WERI-Rb-1 (cell line): Measurements from ENCODE around the gene HEXD.
A peak's percentile ranks its signal among the peaks of the same experiment; 100 is the strongest.

Source experiments
- DNase-seq: peaks from one replicate; pipeline ENCODE4 v3.0.0-alpha.2; 2020
- H3K27ac ChIP-seq: fragments of 250-450 bp; sonication (Bioruptor Pico); 2 replicates; pipeline ENCODE4 v1.5.1; 2020; ENCODE audit warnings: mild to moderate bottlenecking, moderate library complexity
- H3K27me3 ChIP-seq: fragments of 250-450 bp; sonication (Bioruptor Pico); 2 replicates; pipeline ENCODE4 v1.5.1; 2021; ENCODE audit warnings: mild to moderate bottlenecking, low read depth, moderate library complexity; ENCODE audit not compliant: insufficient read depth, severe bottlenecking
- H3K36me3 ChIP-seq: fragments of 250-450 bp; sonication (Bioruptor Pico); 2 replicates; pipeline ENCODE4 v1.5.1; 2020; ENCODE audit warnings: mild to moderate bottlenecking, moderate library complexity
- H3K4me3 ChIP-seq: 2 replicates; pipeline ENCODE4 v1.5.1; 2011; ENCODE audit warnings: low read depth, mild to moderate bottlenecking, control low read depth, low read length
- H3K9me3 ChIP-seq: fragments of 250-450 bp; sonication (Bioruptor Pico); 2 replicates; pipeline ENCODE4 v1.5.1; 2021; ENCODE audit warnings: mild to moderate bottlenecking, moderate library complexity; ENCODE audit not compliant: severe bottlenecking
- CTCF ChIP-seq: IDR thresholded peaks from 2 replicates; pipeline ENCODE4 v1.5.1; 2011; ENCODE audit warnings: low read depth, mild to moderate bottlenecking, control low read depth, inconsistent platforms, low read length

HEXD gene

GRCh38 chr17:82415336-82415735 is 2.8 kb upstream of the HEXD start:
- Histone ChIP-seq H3K9me3 (no peaks in the 10 kb centered on the region), H3K27me3 (no peaks in the 10 kb centered on the region), H3K4me3 (no peak overlapping the region), H3K27ac (peak overlapping the region; percentile 32), H3K36me3 (peaks cover 36% of the 10 kb centered on the region)
- no peak for TF ChIP-seq CTCF
- DNase-seq, result no peak

GRCh38 chr17:82415786-82416185 is 2.4 kb upstream of the HEXD start:
- DNase-seq, result peak; percentile 66
- H3K27me3 ChIP-seq, result no peaks in the 10 kb centered on the region
- no peaks in the 10 kb centered on the region for H3K9me3 ChIP-seq
- peak overlapping the region; percentile 32 for H3K27ac ChIP-seq
- TF ChIP-seq CTCF, result no peak
- peaks cover 41% of the 10 kb centered on the region for H3K36me3 ChIP-seq
- H3K4me3 ChIP-seq, result no peak overlapping the region

- no peak overlapping the region for H3K27ac ChIP-seq
- H3K27me3 ChIP-seq, result no peaks in the 10 kb centered on the region
- no peak for DNase-seq
- H3K36me3 ChIP-seq, result peaks cover 43% of the 10 kb centered on the region
- H3K4me3 ChIP-seq, result no peak overlapping the region
- H3K9me3 ChIP-seq, result no peaks in the 10 kb centered on the region
- no peak for TF ChIP-seq CTCF
Observed at GRCh38 chr17:82416264-82416663, 1.9 kb upstream of the HEXD start.

GRCh38 chr17:82416771-82417170 is 1.4 kb upstream of the HEXD start:
- Histone ChIP-seq H3K9me3 (no peaks in the 10 kb centered on the region), H3K27ac (no peak overlapping the region), H3K27me3 (no peaks in the 10 kb centered on the region), H3K4me3 (no peak overlapping the region), H3K36me3 (peaks cover 46% of the 10 kb centered on the region)
- DNase-seq, result no peak
- no peak for TF ChIP-seq CTCF

- no peak for TF ChIP-seq CTCF
- no peak overlapping the region for H3K4me3 ChIP-seq
- no peak overlapping the region for H3K27ac ChIP-seq
- no peak for DNase-seq
- peaks cover 46% of the 10 kb centered on the region for H3K36me3 ChIP-seq
- no peaks in the 10 kb centered on the region for H3K27me3 ChIP-seq
- H3K9me3 ChIP-seq, result no peaks in the 10 kb centered on the region
Observed at GRCh38 chr17:82419540-82419939, 1.4 kb downstream of the HEXD start.

- no peak overlapping the region for H3K27ac ChIP-seq
- peak; percentile 82 for TF ChIP-seq CTCF
- no peak overlapping the region for H3K4me3 ChIP-seq
- no peaks in the 10 kb centered on the region for H3K9me3 ChIP-seq
- H3K27me3 ChIP-seq, result no peaks in the 10 kb centered on the region
- peaks cover 47% of the 10 kb centered on the region for H3K36me3 ChIP-seq
- peak; percentile 66 for DNase-seq
Observed at GRCh38 chr17:82424001-82424862, 6.1 kb downstream of the HEXD start.
